Stimulated activated CD8-positive, alpha-beta memory T cell treated with anti-CD3 and anti-CD28 coated beads, Interleukin-12 subunit alpha, Interleukin-12 subunit beta, amount 100 ng/mL, for 24 hours (primary cell): ENCODE measurements around the gene COMMD8.

Experiments used
- DNase-seq: peaks from one replicate; pipeline ENCODE4 v3.0.0-alpha.2; 2020; ENCODE audit errors: extremely low read depth

The COMMD8 gene

GRCh38 chr4:47473141-47473750, 9.7 kb upstream of the COMMD8 start:
- DNase-seq = no peak

GRCh38 chr4:47471591-47471990, 8.1 kb upstream of the COMMD8 start:
- no peak for DNase-seq

DNA sequence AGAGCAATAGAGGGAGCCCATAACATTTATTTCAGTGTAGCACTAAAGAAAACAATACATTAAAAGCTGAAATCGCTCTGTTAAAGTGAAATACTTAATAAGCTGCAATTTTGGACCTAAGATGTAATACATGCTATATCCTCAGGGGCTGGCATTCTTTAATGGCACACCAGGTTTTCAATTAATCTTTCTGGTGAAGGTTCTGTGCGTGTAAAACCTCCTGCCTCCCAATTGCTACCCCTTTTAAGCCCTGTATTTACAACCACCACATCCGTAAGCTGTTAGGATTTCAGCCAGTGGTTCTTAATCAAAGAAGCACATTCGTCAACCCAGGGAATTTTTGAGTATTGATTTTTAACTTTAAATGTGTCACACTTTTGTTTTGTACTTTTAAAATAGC, 7.6 kb upstream of the COMMD8 start:
- DNase-seq = no peak

DNA sequence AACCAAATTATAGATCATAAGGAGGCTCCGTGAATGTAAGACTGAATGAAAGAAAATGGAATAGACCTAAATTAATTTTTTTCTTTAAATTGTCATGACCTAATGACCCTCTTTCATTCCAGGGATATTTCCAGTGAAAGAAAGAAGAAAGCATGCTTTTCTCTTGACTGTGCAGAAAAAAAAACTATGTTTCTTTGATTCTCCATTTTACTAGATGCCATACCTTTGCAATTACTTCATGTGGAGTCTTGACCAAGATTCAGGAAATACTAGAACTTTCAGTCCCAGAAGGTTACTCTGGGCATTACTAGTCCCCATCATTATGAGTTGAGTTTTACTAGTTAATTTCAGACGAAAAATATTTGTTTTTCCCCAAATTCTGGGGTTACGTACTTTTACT, 6.4 kb upstream of the COMMD8 start:
- no peak for DNase-seq

DNA sequence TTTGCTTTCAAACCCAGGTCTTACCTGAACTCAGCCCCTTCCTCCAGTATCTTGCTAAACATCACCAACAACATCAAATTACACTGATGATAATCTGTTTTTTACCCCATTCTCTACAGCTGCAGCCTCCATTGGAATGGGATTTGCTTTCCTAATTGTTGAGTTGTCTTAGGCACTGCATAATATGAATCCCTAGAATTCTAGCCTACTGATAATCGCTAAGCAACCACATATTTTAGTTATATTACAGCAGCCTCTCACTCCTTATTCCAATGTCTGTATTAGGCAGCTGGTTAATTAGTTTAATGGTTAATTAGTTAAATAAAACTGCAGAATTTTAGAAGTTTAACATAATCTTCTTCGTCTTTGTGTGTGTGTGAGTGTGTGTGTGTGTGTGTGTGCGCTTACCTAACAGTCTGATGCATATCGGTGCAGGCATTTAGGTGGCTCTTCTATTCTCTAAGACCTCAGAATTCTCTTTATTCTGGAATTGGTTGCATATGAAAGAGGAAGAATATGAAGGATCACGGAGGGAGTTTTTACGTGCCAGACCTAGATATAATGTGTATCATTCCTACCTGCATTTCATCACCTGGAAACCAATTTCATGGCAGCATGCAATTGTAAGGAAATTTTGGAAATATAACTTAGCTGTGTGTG, 5.3 kb upstream of the COMMD8 start:
- no peak for DNase-seq

- DNase-seq = no peak
Measured at GRCh38 chr4:47466056-47466785, 2.7 kb upstream of the COMMD8 start.

DNA sequence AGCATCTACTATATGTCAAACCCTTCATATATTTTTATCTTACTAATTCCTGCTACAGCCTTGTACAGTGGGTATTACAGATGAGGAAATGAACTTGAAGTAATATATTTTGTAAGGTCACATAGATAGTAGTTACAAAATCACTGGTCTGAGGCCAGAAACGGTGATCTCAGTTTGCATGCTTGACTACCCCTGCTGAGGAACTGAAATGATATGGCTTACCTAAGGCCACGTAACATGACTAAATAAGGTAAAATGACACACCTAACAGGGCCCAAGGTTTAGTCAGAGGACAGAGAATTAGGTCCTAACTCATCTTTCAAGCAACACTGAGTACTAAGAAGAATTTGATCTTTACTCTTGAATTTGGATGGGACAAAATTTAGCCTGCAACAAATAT, 1.5 kb upstream of the COMMD8 start:
- no peak for DNase-seq

- no peak for DNase-seq
Measured at GRCh38 chr4:47462799-47463234, 685 bp downstream of the COMMD8 start.

DNA sequence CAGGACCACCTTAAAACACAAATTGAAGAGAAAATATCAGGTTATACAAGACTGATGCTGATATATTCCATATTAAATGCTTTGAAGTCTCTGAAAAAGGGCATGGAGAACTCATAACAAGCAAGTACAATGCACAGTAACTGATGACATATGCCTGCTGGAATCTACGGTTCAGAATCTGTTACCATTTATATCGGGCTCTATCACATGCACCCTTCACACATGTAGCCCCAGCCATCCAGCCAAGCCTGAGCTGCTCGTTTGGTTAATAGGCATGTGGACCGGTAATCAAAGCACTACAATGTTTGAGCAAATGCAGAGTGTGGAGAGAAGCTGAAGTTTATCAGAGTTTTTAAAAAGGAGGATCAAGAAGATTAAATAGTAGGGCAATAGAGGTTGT, 11.8 kb downstream of the COMMD8 start:
- no peak for DNase-seq

DNA sequence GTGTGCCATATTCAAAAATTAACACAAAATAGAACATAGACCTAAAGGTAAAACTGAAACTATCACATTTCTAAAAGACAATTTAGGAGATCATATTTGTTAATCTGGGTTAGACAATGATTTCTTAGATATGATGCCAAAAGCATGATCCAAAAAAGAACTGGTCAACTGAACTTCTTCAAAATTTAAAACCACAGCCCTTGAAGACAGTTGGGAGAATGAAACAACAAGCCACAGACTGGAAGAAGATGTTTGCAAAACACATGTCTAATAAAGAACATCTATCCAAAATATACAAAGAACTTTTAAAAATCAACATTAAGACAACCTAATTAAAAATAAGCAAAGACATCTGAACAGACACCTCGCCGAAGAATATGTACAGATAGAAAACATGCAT, 19.5 kb downstream of the COMMD8 start:
- DNase-seq = no peak

DNA sequence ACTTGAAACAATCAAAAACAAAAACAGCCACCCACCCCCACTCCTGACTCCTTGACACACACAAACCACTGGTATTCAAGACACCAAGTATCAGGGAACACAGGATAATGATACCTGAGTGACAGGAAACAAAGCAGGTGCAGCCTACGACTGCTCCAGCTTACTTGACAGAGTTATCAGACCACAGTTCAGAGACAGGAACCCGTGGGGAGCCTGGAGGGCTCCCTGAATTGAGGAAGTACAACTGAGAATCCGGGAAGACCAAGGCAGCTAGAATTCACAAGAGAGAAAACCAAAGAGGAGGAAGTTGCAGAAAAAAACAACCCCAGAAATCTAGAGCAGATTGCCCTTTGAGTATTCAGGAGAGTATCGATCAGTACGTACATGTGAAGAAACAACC, 20.5 kb downstream of the COMMD8 start:
- no peak for DNase-seq

- no peak for DNase-seq
Measured at GRCh38 chr4:47434931-47435330, 28.6 kb downstream of the COMMD8 start.

DNA sequence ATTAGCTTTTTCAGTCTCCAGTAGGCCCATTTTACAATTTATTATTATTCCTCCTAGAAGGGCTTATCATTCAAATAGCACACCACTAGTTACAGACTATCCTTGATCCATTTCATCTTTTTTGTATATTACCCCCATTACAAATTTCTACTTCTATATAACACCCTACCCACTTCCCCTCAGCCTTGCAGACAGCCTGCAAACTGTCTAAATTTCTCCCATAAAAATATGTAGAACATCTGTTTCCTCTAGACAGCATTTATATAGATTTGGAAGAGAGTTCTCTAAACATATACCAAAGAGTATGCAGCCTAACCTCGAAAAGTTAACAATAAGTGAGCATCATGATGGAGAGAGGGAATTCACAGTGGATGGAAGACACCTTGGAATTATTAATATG, 30.8 kb downstream of the COMMD8 start:
- no peak for DNase-seq

GRCh38 chr4:47427935-47428334, 35.6 kb downstream of the COMMD8 start:
- no peak for DNase-seq

DNA sequence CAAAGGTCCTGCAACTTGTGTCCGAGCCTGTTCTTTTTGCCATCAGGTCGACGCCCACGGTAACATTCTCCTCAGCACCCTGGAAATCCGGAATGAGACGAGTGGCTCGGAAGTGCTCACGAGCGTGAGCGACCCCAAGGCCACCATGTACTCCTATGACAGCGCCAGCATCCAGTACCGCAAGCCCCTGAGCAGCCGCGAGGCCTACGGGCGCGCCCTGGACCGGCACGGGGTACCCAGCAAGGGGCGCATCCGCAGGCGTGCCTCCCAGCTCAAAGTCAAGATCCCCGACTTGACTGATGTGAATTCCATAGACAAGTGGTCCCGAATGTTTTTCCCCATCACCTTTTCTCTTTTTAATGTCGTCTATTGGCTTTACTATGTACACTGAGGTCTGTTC, 37.9 kb downstream of the COMMD8 start:
- no peak for DNase-seq

DNA sequence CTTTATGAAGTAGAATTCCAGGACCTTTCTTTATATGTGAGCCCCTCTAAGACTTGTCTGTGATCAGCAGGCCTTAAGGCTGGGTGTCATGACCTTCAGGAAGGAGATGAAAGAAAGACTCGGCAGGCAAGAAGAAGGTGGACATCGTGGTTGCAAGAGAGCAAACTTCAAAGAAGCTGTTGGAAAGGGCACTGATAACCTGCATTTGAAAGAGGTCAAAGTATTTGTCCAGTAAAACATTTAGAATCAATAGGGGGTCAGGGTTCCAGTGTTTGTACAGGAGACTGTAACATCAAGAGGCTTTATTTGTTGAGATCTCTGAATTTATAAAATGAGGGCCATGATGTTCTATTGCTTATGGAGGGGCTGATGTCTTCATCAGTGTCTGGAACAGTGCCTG, 44.2 kb downstream of the COMMD8 start:
- no peak for DNase-seq

DNA sequence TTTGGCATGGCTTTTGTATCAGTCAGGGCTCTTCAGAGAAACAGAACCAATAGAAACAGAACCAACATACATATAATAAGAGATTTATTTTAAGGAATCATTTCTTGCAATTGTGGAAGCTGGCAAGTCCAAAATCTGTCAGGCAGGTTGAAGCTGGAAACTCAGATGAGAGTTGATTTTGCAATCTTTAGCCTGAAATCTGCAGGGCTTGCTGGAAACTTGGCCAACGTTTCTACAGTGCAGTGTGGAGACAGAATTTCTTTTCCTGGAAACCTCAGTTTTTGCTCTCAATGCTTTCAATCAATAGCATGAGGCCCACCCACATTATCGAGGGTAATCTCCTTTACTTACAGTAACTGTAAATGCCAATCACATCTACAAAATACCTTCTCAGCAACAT, 45.4 kb downstream of the COMMD8 start:
- DNase-seq = no peak

GRCh38 chr4:47415719-47416118, 47.8 kb downstream of the COMMD8 start:
- DNase-seq = no peak

DNA sequence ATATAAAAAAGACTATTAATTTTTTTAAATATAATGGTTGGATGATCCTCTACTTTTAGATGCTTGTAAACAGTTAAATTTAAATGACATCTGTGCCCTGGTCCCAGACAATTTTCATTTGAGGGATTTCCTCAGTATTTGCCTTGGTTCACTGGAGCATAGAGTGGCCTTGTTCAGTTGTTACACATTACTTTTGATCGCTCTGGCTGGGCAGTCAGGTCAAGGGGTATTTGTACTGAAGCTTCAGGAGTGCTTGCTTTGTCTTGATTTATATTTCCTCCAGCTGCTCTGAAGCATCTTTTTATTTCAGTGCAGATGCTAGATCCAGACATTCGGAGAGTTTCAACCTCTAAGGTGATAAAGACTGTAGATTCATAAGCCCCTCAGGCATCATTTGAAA, 50.0 kb downstream of the COMMD8 start:
- no peak for DNase-seq

DNA sequence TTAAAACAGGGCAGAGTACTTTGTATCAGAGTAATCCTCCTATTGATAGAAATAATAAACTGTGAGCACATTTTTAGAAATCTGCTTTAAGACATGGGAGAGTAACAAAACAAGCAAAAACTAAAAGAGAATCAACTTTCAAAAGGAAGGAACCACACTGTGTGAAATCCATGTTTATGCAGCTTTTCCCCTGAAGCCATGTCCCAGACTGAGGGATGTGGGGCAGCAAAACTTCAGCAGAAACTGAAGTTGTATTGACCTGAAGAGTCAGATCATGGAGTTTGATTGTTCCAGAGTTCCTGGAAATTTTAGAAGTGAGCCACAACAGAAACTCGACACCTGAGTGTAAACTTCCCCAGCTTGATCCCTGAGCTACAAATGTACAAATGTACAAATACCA, 53.2 kb downstream of the COMMD8 start:
- no peak for DNase-seq

DNA sequence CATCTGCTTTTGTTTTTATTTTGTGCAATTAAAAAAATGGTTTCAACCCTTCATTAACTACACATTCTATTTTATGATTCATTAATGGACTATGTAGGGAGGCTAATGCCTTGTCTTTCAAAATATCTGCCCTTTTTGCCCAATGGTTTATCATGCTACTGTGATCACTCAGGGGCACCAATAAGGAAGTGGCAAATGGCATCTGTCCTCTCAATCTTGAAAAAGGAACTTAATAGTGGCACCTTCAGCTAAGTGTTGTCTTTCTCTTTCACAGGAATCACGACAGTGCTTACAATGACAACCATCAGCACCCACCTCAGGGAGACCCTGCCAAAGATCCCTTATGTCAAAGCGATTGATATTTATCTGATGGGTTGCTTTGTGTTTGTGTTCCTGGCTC, 57.1 kb downstream of the COMMD8 start:
- DNase-seq = no peak
